Immature natural killer cell (primary cell): ENCODE measurements around the gene ALOX15B. TPM values are rescaled to one million over a fixed set of nuclear protein-coding genes. Genes with fewer than 3 reads are reported as not detected.

ENCODE experiments used
- polyA plus RNA-seq, 3 donors: library from polyadenylated mRNA; unstranded; fragments of 300-500 nt; fragmentation: Illumina TruSeq; gene quantifications; one replicate each; pipeline ENCODE4 v1.2.3, GENCODE V29; 2021

Gene ALOX15B
- polyA plus RNA-seq, 3 donors from 2014 or later, result not detected

Other genes with a start within 250 kb of the ALOX15B start
- under 1 TPM in 2 of 3 donors, not detected in 1; 0.03 to 0.40 TPM for gene KDM6B, start 204.8 kb upstream of the ALOX15B start, polyA plus RNA-seq
- gene TMEM88, start 184.0 kb upstream of the ALOX15B start, polyA plus RNA-seq, result not detected
- 100 to 1,000 TPM; 131 to 346 (median 177) TPM for gene NAA38, start 181.5 kb upstream of the ALOX15B start, polyA plus RNA-seq
- 1 to 10 TPM in 2 of 3 donors, not detected in 1; 2.9 to 3.7 TPM for gene CYB5D1, start 181.1 kb upstream of the ALOX15B start, polyA plus RNA-seq
- 10 to 100 TPM in 1 of 3 donors, 1 to 10 TPM in 1, under 1 TPM in 1; 0.72 to 19.6 (median 3.5) TPM for gene CHD3, start 150.3 kb upstream of the ALOX15B start, polyA plus RNA-seq
- 1 to 10 TPM; 1.9 to 3.3 (median 2.7) TPM for gene RNF227, start 122.8 kb upstream of the ALOX15B start, polyA plus RNA-seq
- under 1 TPM in 2 of 3 donors, not detected in 1; 0.15 to 0.26 TPM for gene KCNAB3, start 109.2 kb upstream of the ALOX15B start, polyA plus RNA-seq
- 100 to 1,000 TPM; 233 to 379 (median 288) TPM for gene TRAPPC1, start 107.1 kb upstream of the ALOX15B start, polyA plus RNA-seq
- gene CNTROB, start 106.9 kb upstream of the ALOX15B start, polyA plus RNA-seq, result 10 to 100 TPM in 1 of 3 donors, 1 to 10 TPM in 2; 1.8 to 14.4 (median 8.3) TPM
- not detected for gene GUCY2D, start 36.4 kb upstream of the ALOX15B start, polyA plus RNA-seq
- gene ALOX12B, start 48.7 kb downstream of the ALOX15B start, polyA plus RNA-seq, result under 1 TPM in 1 of 3 donors, not detected in 2; 0.17 TPM
- gene ALOXE3, start 79.5 kb downstream of the ALOX15B start, polyA plus RNA-seq, result not detected
- not detected for gene HES7, start 85.0 kb downstream of the ALOX15B start, polyA plus RNA-seq
- gene PER1, start 113.3 kb downstream of the ALOX15B start, polyA plus RNA-seq, result 1 to 10 TPM; 3.5 to 8.5 (median 4.5) TPM
- 10 to 100 TPM; 33.6 to 93.6 (median 39.5) TPM for gene VAMP2, start 123.9 kb downstream of the ALOX15B start, polyA plus RNA-seq
- gene TMEM107, start 137.3 kb downstream of the ALOX15B start, polyA plus RNA-seq, result 10 to 100 TPM; 53.3 to 69.3 (median 64.0) TPM
- gene BORCS6, start 151.1 kb downstream of the ALOX15B start, polyA plus RNA-seq, result 10 to 100 TPM; 24.0 to 38.8 (median 27.5) TPM
- 1 to 10 TPM in 2 of 3 donors, under 1 TPM in 1; 0.60 to 3.1 (median 1.6) TPM for gene AURKB, start 171.5 kb downstream of the ALOX15B start, polyA plus RNA-seq
- gene CTC1, start 209.0 kb downstream of the ALOX15B start, polyA plus RNA-seq, result 10 to 100 TPM in 2 of 3 donors, 1 to 10 TPM in 1; 9.7 to 30.7 (median 15.9) TPM
- 10 to 100 TPM in 2 of 3 donors, 1 to 10 TPM in 1; 5.4 to 18.2 (median 14.4) TPM for gene PFAS, start 210.2 kb downstream of the ALOX15B start, polyA plus RNA-seq
- 10 to 100 TPM; 94.7 to 99.7 (median 99.1) TPM for gene RANGRF, start 249.6 kb downstream of the ALOX15B start, polyA plus RNA-seq